Neural progenitor cell (in vitro differentiated cells): ENCODE data around the gene NINJ2.

Source experiments
- CTCF ChIP-seq: fragments of 200-600 bp; sonication (generic); IDR thresholded peaks from 2 replicates; pipeline ENCODE4 v1.5.1; 2017; ENCODE audit warnings: antibody characterized with exemption, mild to moderate bottlenecking
- EZH2phosphoT487 ChIP-seq: fragments of 200-600 bp; sonication (generic); IDR thresholded peaks from 2 replicates; pipeline ENCODE4 v1.6.1; 2017; ENCODE audit warnings: antibody characterized with exemption

- TF ChIP-seq EZH2phosphoT487 = no peak
- no peak for TF ChIP-seq CTCF
These were observed 50.4 kb downstream of the NINJ2 start for GRCh38 chr12:612886-613285.
